Dendritic cell treated with granulocyte-macrophage colony-stimulating factor and Interleukin-4, amounts not matched to agents 40 ng/mL and 50 ng/mL, for 4 days (primary cell): ENCODE measurements around the gene VGLL3.
"Not testable (repeated sequence)": the region's sequence is repeated elsewhere in the genome, so short reads cannot be mapped to it uniquely, and the experiment has no call there.

Experiments used
- H3K27ac Mint-ChIP-seq: one replicate; pipeline ENCODE4 v1.8.0; 2022; ENCODE audit warnings: mild to moderate bottlenecking, mixed read lengths
- H3K27me3 Mint-ChIP-seq: one replicate; pipeline ENCODE4 v1.8.0; 2022; ENCODE audit warnings: mild to moderate bottlenecking, mixed read lengths
- H3K36me3 Mint-ChIP-seq: one replicate; pipeline ENCODE4 v1.8.0; 2022; ENCODE audit warnings: low read depth, mixed read lengths
- H3K4me1 Mint-ChIP-seq: one replicate; pipeline ENCODE4 v1.8.0; 2022; ENCODE audit warnings: low read depth, mixed read lengths
- H3K4me3 Mint-ChIP-seq: one replicate; pipeline ENCODE4 v1.8.0; 2022; ENCODE audit warnings: mild to moderate bottlenecking, moderate library complexity, mixed read lengths
- H3K9me3 Mint-ChIP-seq: one replicate; pipeline ENCODE4 v1.8.0; 2022; ENCODE audit warnings: mixed read lengths
- intact Hi-C: fragments of 100-400 bp; cut with micrococcal nuclease; formaldehyde crosslinking; loops from one replicate; pipeline ENCODE4 v1.15.0; 2022

Gene VGLL3

GRCh38 chr3:86978111-86978551 is 12.8 kb downstream of the VGLL3 start:
- Mint-ChIP-seq H3K4me1 (no peaks in the 10 kb centered on the region), H3K9me3 (no peaks in the 10 kb centered on the region), H3K4me3 (no peak overlapping the region), H3K27ac (no peak overlapping the region), H3K36me3 (no peaks in the 10 kb centered on the region), H3K27me3 (no peaks in the 10 kb centered on the region)
- intact Hi-C loops, result no loop called here

GRCh38 chr3:86976219-86976618 is 14.7 kb downstream of the VGLL3 start:
- Mint-ChIP-seq H3K4me3 (no peak overlapping the region), H3K27ac (no peak overlapping the region), H3K9me3 (no peaks in the 10 kb centered on the region), H3K27me3 (peaks cover 2% of the 10 kb centered on the region), H3K4me1 (no peaks in the 10 kb centered on the region), H3K36me3 (no peaks in the 10 kb centered on the region)
- intact Hi-C loops, result no loop called here

- H3K27ac Mint-ChIP-seq, H3K9me3 Mint-ChIP-seq, H3K36me3 Mint-ChIP-seq, intact Hi-C loops, H3K4me3 Mint-ChIP-seq, H3K27me3 Mint-ChIP-seq, H3K4me1 Mint-ChIP-seq: not testable (repeated sequence)
Measured at GRCh38 chr3:86974177-86974576, 16.8 kb downstream of the VGLL3 start.

- H3K4me3 Mint-ChIP-seq, result no peak overlapping the region
- intact Hi-C loops, result no loop called here
Measured at GRCh38 chr3:86973440-86973839, 17.5 kb downstream of the VGLL3 start.

GRCh38 chr3:86969500-86970189 is 21.3 kb downstream of the VGLL3 start:
- H3K4me1 Mint-ChIP-seq, result no peaks in the 10 kb centered on the region
- no peak overlapping the region for H3K4me3 Mint-ChIP-seq
- no peaks in the 10 kb centered on the region for H3K36me3 Mint-ChIP-seq
- intact Hi-C loops, result loop anchor here (1.0 kb wide), 2 partner anchors 113 to 199 kb away; no protein-coding TSS in a partner anchor
- H3K9me3 Mint-ChIP-seq, result no peaks in the 10 kb centered on the region
- H3K27me3 Mint-ChIP-seq, result peaks cover 2% of the 10 kb centered on the region
- H3K27ac Mint-ChIP-seq, result no peak overlapping the region

More at GRCh38 chr3:86973440-86973839, 17.5 kb downstream of the VGLL3 start:
- Mint-ChIP-seq H3K4me1 (no peaks in the 10 kb centered on the region), H3K36me3 (no peaks in the 10 kb centered on the region), H3K27ac (no peak overlapping the region), H3K9me3 (no peaks in the 10 kb centered on the region), H3K27me3 (peaks cover 2% of the 10 kb centered on the region)

GRCh38 chr3:86968244-86968932 is 22.6 kb downstream of the VGLL3 start:
- Mint-ChIP-seq H3K36me3 (no peaks in the 10 kb centered on the region), H3K4me1 (no peaks in the 10 kb centered on the region), H3K9me3 (no peaks in the 10 kb centered on the region), H3K27me3 (peaks cover 2% of the 10 kb centered on the region), H3K4me3 (no peak overlapping the region), H3K27ac (no peak overlapping the region)
- intact Hi-C loops, result no loop called here

GRCh38 chr3:86967062-86967461 is 23.9 kb downstream of the VGLL3 start:
- intact Hi-C loops, result no loop called here
- Mint-ChIP-seq H3K4me3 (no peak overlapping the region), H3K27ac (no peak overlapping the region), H3K4me1 (no peaks in the 10 kb centered on the region), H3K9me3 (no peaks in the 10 kb centered on the region), H3K27me3 (peaks cover 2% of the 10 kb centered on the region), H3K36me3 (no peaks in the 10 kb centered on the region)

GRCh38 chr3:86965166-86965565 is 25.8 kb downstream of the VGLL3 start:
- no peak overlapping the region for H3K4me3 Mint-ChIP-seq
- intact Hi-C loops, result no loop called here
- no peak overlapping the region for H3K27ac Mint-ChIP-seq
- no peaks in the 10 kb centered on the region for H3K27me3 Mint-ChIP-seq
- H3K9me3 Mint-ChIP-seq, result no peaks in the 10 kb centered on the region
- no peaks in the 10 kb centered on the region for H3K4me1 Mint-ChIP-seq
- H3K36me3 Mint-ChIP-seq, result no peaks in the 10 kb centered on the region

GRCh38 chr3:86963611-86964010 is 27.3 kb downstream of the VGLL3 start:
- intact Hi-C loops, result no loop called here
- Mint-ChIP-seq H3K27ac (no peak overlapping the region), H3K27me3 (no peaks in the 10 kb centered on the region), H3K4me3 (no peak overlapping the region), H3K9me3 (no peaks in the 10 kb centered on the region), H3K36me3 (no peaks in the 10 kb centered on the region), H3K4me1 (no peaks in the 10 kb centered on the region)

- no peaks in the 10 kb centered on the region for H3K36me3 Mint-ChIP-seq
- intact Hi-C loops, result no loop called here
- H3K9me3 Mint-ChIP-seq, result no peaks in the 10 kb centered on the region
- no peaks in the 10 kb centered on the region for H3K27me3 Mint-ChIP-seq
- H3K4me1 Mint-ChIP-seq, result no peaks in the 10 kb centered on the region
- H3K4me3 Mint-ChIP-seq, result no peak overlapping the region
- H3K27ac Mint-ChIP-seq, result no peak overlapping the region
Measured at GRCh38 chr3:86961297-86961696, 29.7 kb downstream of the VGLL3 start.

- no peak overlapping the region for H3K27ac Mint-ChIP-seq
Measured at GRCh38 chr3:86960550-86960949, 30.4 kb downstream of the VGLL3 start.

GRCh38 chr3:86958534-86958933 is 32.4 kb downstream of the VGLL3 start:
- no peak overlapping the region for H3K27ac Mint-ChIP-seq
- intact Hi-C loops, result no loop called here
- peaks cover 6% of the 10 kb centered on the region for H3K27me3 Mint-ChIP-seq
- H3K36me3 Mint-ChIP-seq, result no peaks in the 10 kb centered on the region
- H3K4me3 Mint-ChIP-seq, result no peak overlapping the region
- no peaks in the 10 kb centered on the region for H3K4me1 Mint-ChIP-seq
- H3K9me3 Mint-ChIP-seq, result no peaks in the 10 kb centered on the region

More at GRCh38 chr3:86960550-86960949, 30.4 kb downstream of the VGLL3 start:
- H3K27me3 Mint-ChIP-seq, result no peaks in the 10 kb centered on the region
- H3K9me3 Mint-ChIP-seq, result no peaks in the 10 kb centered on the region
- intact Hi-C loops, result no loop called here
- no peaks in the 10 kb centered on the region for H3K4me1 Mint-ChIP-seq
- no peaks in the 10 kb centered on the region for H3K36me3 Mint-ChIP-seq
- H3K4me3 Mint-ChIP-seq, result no peak overlapping the region

- intact Hi-C loops, result no loop called here
- H3K9me3 Mint-ChIP-seq, result no peaks in the 10 kb centered on the region
- H3K36me3 Mint-ChIP-seq, result no peaks in the 10 kb centered on the region
- H3K4me1 Mint-ChIP-seq, result no peaks in the 10 kb centered on the region
- H3K4me3 Mint-ChIP-seq, result no peak overlapping the region
- H3K27ac Mint-ChIP-seq, result no peak overlapping the region
- H3K27me3 Mint-ChIP-seq, result peaks cover 6% of the 10 kb centered on the region
Measured at GRCh38 chr3:86954747-86955146, 36.2 kb downstream of the VGLL3 start.

GRCh38 chr3:86954226-86954625 is 36.7 kb downstream of the VGLL3 start:
- Mint-ChIP-seq H3K9me3 (no peaks in the 10 kb centered on the region), H3K4me3 (no peak overlapping the region), H3K27ac (no peak overlapping the region), H3K36me3 (no peaks in the 10 kb centered on the region), H3K27me3 (peaks cover 6% of the 10 kb centered on the region), H3K4me1 (no peaks in the 10 kb centered on the region)
- intact Hi-C loops, result no loop called here
